Epithelial cell of proximal tubule (primary cell): ENCODE data around the gene SRA1. TPM values are rescaled to one million over a fixed set of nuclear protein-coding genes. Genes with fewer than 3 reads are reported as not detected.
"Not testable (repeated sequence)": the region's sequence is repeated elsewhere in the genome, so short reads cannot be mapped to it uniquely, and the experiment has no call there.

ENCODE experiments used
- DNase-seq: peaks from one replicate; pipeline ENCODE4 v3.0.0-alpha.2; 2011; ENCODE audit warnings: low read depth
- H3K4me3 ChIP-seq: 2 replicates; pipeline ENCODE4 v1.5.1; 2011; ENCODE audit warnings: low read depth, mild to moderate bottlenecking, low read length
- CTCF ChIP-seq: conservative IDR thresholded peaks from 2 replicates; pipeline ENCODE4 v1.5.1; 2012; ENCODE audit warnings: low read depth, mild to moderate bottlenecking, low read length
- total RNA-seq: library from RNA; depleted of rRNA; stranded (reverse); fragments of >200 nt; gene quantifications from 2 replicates; pipeline ENCODE4 v1.2.3, GENCODE V29; 2015

SRA1 gene
- total RNA-seq, 1 donor from 2014 or later = 41.3 TPM

- no peak for TF ChIP-seq CTCF
Measured at GRCh38 chr5:140598836-140599235, 41.6 kb upstream of the SRA1 start.

GRCh38 chr5:140596321-140596741 lies 39.1 kb upstream of the SRA1 start:
- TF ChIP-seq CTCF = no peak
- DNase-seq = peak; percentile 71

More at GRCh38 chr5:140598836-140599235, 41.6 kb upstream of the SRA1 start:
- DNase-seq = no peak
- H3K4me3 ChIP-seq = no peak overlapping the region

GRCh38 chr5:140595538-140596300 lies 38.4 kb upstream of the SRA1 start:
- TF ChIP-seq CTCF = no peak
- no peak overlapping the region for H3K4me3 ChIP-seq
- no peak for DNase-seq

More at GRCh38 chr5:140596321-140596741, 39.1 kb upstream of the SRA1 start:
- no peak overlapping the region for H3K4me3 ChIP-seq

GRCh38 chr5:140594169-140594568 lies 36.9 kb upstream of the SRA1 start:
- no peak for TF ChIP-seq CTCF
- no peak for DNase-seq
- H3K4me3 ChIP-seq = no peak overlapping the region

- not testable (repeated sequence) for DNase-seq, H3K4me3 ChIP-seq
Measured at GRCh38 chr5:140593070-140593469, 35.8 kb upstream of the SRA1 start.

GRCh38 chr5:140591747-140592372 lies 34.6 kb upstream of the SRA1 start:
- H3K4me3 ChIP-seq = no peak overlapping the region
- TF ChIP-seq CTCF = no peak
- DNase-seq = no peak

- no peak for TF ChIP-seq CTCF
- DNase-seq = no peak
- no peak overlapping the region for H3K4me3 ChIP-seq
Measured at GRCh38 chr5:140590861-140591260, 33.6 kb upstream of the SRA1 start.
